ENCODE results near the gene NRXN2.

The NRXN2 gene

GRCh38 chr11:64759131-64759721 is 36.2 kb upstream of the NRXN2 start:
- DNase-seq (ENCODE audit: low spot score): no peak

DNA sequence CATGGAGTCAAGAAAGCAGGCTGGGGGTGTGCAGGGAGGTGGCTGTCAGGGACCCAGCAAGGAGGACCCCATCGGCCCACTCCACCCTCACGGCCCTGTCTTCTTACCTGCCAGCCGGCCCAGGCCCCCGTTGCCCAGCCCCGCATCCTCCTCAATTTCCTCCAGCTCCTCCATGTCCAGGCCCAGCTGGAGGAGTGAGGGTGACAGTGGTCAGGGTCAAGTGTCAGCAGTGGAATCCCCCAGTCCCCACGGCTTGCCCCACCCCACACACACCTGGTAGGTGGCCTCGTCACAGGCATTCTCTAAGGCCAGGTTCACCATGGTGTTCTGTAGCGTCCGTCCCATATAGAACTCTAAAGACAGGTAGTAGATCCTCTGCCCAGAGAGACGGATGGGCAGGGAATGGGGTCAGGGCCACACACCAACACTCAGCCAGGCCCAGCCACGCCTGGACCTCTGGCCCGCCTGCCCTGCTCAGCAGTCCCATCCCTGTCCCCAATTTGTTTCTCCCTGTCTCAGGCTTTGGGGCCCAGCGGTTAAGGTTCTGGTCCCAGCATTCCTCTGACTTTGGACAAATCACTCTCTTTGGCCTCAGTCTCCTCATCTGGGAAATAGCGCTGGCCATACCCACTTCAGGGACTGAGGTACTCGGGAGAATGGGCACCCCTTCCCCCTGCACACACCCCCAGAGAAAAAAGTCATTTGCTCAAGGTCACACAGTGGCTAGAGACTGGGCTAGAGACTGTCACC is 35.5 kb upstream of the NRXN2 start:
- DNase-seq (ENCODE audit: low spot score): no peak

GRCh38 chr11:64757549-64758329 is 34.7 kb upstream of the NRXN2 start:
- no peak for DNase-seq (ENCODE audit: low spot score)

DNA sequence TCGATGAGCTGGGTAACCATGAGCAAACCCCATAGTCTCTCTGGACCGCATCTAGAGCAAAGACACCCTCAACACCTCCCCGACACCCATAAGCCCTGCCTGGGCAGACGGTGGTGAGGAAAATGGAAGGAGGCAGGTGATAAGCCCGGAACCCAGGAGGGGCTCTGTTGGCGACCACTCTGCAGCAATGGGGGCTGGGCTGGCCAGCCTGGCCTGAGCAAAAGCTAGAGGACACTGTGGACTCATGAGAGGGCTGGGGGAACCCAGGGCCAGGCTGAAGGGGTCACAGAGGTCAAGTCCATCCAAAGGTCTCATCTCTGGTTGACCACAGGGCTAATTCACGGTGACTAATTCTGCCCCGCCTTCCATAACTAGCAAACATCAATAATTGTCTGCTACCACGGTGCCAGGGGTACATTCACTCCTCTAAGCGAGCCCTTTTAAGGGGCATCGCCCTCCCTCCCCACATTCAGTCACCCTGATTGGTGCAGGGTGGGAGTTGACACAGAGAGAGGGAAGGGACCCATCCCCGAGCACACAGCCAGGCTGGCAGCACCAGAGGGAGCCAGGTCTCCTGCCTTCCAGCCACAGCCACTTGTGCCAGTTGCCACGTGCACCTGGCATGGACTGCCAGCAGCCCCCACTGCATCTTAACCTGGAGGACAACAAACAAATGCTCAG is 32.8 kb upstream of the NRXN2 start:
- no peak for DNase-seq (ENCODE audit: low spot score)

DNA sequence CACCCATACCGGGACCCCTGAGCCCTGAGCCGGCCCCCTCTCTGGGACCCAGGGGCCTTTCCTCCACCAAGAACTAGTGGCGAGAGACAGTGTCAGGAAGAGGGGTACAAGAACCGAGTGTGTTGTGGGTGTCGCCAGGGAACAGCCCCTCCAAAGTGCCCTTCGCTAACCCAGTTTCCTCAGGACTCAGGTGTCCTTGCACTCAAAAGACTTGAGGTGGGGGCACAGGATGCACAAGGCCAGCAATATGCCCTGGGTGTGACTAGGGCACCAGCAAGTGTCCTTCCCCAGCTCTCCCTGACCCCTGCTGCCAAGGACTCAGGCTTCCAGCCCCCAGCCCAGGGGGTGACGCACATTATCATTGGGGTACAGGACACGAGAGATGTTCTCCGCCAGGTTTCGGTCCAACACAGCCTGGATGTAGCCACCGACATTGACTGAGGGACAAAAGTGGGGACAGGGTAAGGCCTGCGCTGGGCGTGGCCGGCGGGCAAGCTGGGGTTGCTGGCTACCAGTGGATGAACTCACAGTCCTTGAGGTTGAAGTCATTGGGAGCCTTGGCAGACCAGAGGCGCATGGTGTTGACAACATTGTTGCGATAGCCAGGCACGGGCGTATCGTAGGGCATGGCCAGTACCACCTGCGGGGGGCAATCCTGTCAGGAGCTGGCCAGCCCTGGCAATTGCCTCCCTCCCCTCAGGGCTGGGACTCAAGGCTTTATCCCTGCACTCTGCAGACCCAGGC is 32.1 kb upstream of the NRXN2 start:
- DNase-seq (ENCODE audit: low spot score): no peak

- no peak for DNase-seq (ENCODE audit: low spot score)
Observed at GRCh38 chr11:64754124-64754918, 31.3 kb upstream of the NRXN2 start.

- no peak for DNase-seq (ENCODE audit: low spot score)
Observed at GRCh38 chr11:64753380-64754123, 30.6 kb upstream of the NRXN2 start.

DNA sequence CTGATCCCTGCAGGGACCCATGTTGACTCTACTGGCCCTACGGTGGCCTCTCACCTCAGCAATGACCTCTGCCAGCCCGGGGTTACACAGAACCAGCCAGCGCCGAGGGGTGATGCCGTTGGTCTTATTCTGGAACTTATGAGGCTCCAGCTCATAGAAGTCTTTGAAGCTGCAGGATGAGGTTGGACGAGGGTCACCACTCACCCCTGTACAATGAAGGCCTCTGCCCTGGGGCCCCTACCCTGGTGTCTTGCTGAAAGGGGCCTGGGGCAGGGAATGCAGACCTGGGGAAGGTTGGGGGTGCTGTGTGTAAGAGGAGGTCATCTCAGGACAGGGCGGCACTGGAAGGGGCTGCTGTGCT is 30.0 kb upstream of the NRXN2 start:
- no peak for DNase-seq (ENCODE audit: low spot score)

GRCh38 chr11:64752175-64752970 is 29.4 kb upstream of the NRXN2 start:
- no peak for DNase-seq (ENCODE audit: low spot score)

GRCh38 chr11:64751580-64751979 is 28.6 kb upstream of the NRXN2 start:
- no peak for DNase-seq (ENCODE audit: low spot score)

DNA sequence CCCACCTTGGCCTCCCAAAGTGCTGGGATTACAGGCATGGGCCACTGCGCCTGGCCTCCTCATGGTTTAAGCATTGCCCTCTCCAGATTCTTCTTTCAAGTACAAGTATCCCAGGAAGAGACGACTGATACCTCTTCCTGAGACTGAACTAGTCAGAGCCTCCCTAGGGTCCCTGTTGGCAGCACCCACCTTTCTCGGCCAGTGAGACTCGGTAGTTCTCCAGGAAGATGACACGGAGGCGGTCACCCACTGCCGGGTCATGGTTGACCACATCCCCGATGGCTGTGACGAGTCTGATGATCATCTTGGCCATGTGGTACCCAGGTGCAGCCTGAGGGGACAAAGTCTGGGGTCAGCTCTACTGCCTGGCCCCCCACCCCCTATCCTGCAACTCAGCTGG is 28.1 kb upstream of the NRXN2 start:
- DNase-seq (ENCODE audit: low spot score): no peak

DNA sequence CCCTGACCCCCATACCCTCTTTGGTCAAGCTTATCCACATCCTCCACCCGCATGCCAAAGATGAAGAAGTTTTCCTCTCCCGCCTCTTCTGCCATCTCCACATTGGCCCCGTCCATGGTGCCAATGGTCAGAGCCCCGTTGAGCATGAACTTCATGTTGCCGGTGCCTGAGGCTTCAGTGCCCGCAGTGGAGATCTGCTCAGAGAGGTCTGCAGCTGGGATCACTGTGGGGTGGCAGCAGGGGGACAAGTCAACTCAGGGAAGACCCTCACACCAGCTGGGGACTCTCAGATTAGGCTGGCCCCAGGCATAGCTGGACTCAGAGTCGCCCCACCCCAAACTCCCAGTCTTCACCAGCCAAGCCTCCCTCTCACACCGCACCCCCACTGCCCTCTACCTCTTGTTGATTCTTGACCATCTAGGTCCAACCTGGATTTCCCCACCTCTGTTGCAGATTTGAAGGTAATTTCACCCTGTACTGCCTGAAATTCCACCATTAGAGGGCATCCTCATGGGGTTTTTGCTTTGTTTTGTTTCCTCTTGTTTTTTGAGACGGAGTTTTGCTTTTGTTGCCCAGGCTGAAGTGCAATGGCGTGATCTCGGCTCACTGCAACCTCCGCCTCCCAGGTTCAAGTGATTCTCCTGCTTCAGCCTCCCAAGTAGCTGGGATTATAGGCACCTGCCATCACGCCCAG is 27.5 kb upstream of the NRXN2 start:
- no peak for DNase-seq (ENCODE audit: low spot score)

DNA sequence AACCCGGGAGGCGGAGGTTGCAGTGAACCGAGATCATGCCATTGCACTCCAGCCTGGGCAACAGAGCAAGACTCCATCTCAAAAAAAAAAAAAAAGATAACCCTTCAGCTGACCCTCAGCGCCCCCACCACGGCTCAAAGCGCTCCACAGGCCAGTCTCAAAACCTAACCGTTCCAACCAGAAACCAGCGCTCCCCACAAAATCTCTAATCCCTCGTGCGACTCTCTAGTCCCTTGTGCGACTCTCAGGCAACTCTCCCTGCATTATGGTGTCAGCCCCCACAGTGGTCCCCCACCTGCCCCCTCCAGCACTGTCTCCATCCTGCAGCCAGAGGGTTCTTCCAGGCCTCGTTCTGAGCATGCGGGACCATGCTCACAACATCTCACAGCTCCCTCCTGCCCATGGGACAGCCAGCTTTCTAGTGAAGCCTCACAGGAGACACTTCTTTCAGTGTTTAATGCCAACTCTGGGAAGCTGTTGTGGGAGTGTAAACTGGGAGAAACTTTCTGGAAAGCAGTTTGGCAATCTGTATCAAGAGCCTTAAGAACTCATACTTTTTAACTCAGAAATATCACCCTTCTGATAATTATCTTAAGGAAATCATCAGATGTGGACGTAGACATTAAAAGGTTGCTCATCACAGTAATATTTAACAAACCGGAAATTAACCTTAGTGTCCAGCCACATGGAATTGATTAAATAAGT is 25.1 kb upstream of the NRXN2 start:
- DNase-seq (ENCODE audit: low spot score): no peak

- DNase-seq (ENCODE audit: low spot score): no peak
Observed at GRCh38 chr11:64746486-64746885, 23.5 kb upstream of the NRXN2 start.

GRCh38 chr11:64745521-64746328 is 22.7 kb upstream of the NRXN2 start:
- peak; percentile 89 for DNase-seq (ENCODE audit: low spot score)

- peak; percentile 92 for DNase-seq (ENCODE audit: low spot score)
Observed at GRCh38 chr11:64745189-64745520, 22.2 kb upstream of the NRXN2 start.

- DNase-seq (ENCODE audit: low spot score): peak; percentile 77
Observed at GRCh38 chr11:64744544-64745188, 21.7 kb upstream of the NRXN2 start.
